Measurements from ENCODE around the gene PPM1D.

Gene PPM1D

GRCh38 chr17:60562421-60562820 lies 37.6 kb upstream of the PPM1D start:
- H3K27ac ChIP-seq, result peak overlapping the region; percentile 3
- H3K36me3 ChIP-seq (ENCODE audit: insufficient read depth, low read length), result no peaks in the 10 kb centered on the region
- H3K9ac ChIP-seq (ENCODE audit: insufficient read length), result no peak overlapping the region
- H3K9me3 ChIP-seq (ENCODE audit: low read depth, low read length), result no peaks in the 10 kb centered on the region
- no peak for TF ChIP-seq FOXP2 (optimal IDR thresholded peaks at IDR 0.05; ENCODE audit: control extremely low read depth, extremely low read length, insufficient read depth)
- TF ChIP-seq EZH2 (IDR thresholded peaks at IDR 0.05), result no peak
- no peak for TF ChIP-seq POLR2AphosphoS5 (IDR thresholded peaks at IDR 0.05; ENCODE audit: borderline replicate concordance, low read depth, low read length)
- H3K4me3 ChIP-seq, result no peak overlapping the region
- DNase-seq (ENCODE audit: low read depth, low spot score), result no peak

GRCh38 chr17:60563743-60564142 lies 36.2 kb upstream of the PPM1D start:
- DNase-seq (ENCODE audit: low read depth, low spot score), result no peak
- H3K27ac ChIP-seq, result no peak overlapping the region
- no peak overlapping the region for H3K4me3 ChIP-seq
- H3K9ac ChIP-seq (ENCODE audit: insufficient read length), result no peak overlapping the region
- no peaks in the 10 kb centered on the region for H3K36me3 ChIP-seq (ENCODE audit: insufficient read depth, low read length)
- TF ChIP-seq EZH2 (IDR thresholded peaks at IDR 0.05), result no peak
- no peak for TF ChIP-seq POLR2AphosphoS5 (IDR thresholded peaks at IDR 0.05; ENCODE audit: borderline replicate concordance, low read depth, low read length)
- TF ChIP-seq FOXP2 (optimal IDR thresholded peaks at IDR 0.05; ENCODE audit: control extremely low read depth, extremely low read length, insufficient read depth), result no peak
- no peaks in the 10 kb centered on the region for H3K9me3 ChIP-seq (ENCODE audit: low read depth, low read length)

- no peak overlapping the region for H3K9ac ChIP-seq (ENCODE audit: insufficient read length)
- no peaks in the 10 kb centered on the region for H3K9me3 ChIP-seq (ENCODE audit: low read depth, low read length)
- H3K27ac ChIP-seq, result no peak overlapping the region
- DNase-seq (ENCODE audit: low read depth, low spot score), result no peak
- no peak overlapping the region for H3K4me3 ChIP-seq
- TF ChIP-seq POLR2AphosphoS5 (IDR thresholded peaks at IDR 0.05; ENCODE audit: borderline replicate concordance, low read depth, low read length) (no peak), EZH2 (IDR thresholded peaks at IDR 0.05) (no peak), FOXP2 (optimal IDR thresholded peaks at IDR 0.05; ENCODE audit: control extremely low read depth, extremely low read length, insufficient read depth) (no peak)
- H3K36me3 ChIP-seq (ENCODE audit: insufficient read depth, low read length), result no peaks in the 10 kb centered on the region
Observed at GRCh38 chr17:60565233-60565632, 34.8 kb upstream of the PPM1D start.

GRCh38 chr17:60573236-60574051 lies 26.5 kb upstream of the PPM1D start:
- Histone ChIP-seq H3K36me3 (ENCODE audit: insufficient read depth, low read length) (no peaks in the 10 kb centered on the region), H3K9ac (ENCODE audit: insufficient read length) (no peak overlapping the region), H3K27ac (no peak overlapping the region), H3K9me3 (ENCODE audit: low read depth, low read length) (no peaks in the 10 kb centered on the region), H3K4me3 (no peak overlapping the region)
- DNase-seq (ENCODE audit: low read depth, low spot score), result no peak
- TF ChIP-seq EZH2 (IDR thresholded peaks at IDR 0.05) (no peak), POLR2AphosphoS5 (IDR thresholded peaks at IDR 0.05; ENCODE audit: borderline replicate concordance, low read depth, low read length) (no peak), FOXP2 (optimal IDR thresholded peaks at IDR 0.05; ENCODE audit: control extremely low read depth, extremely low read length, insufficient read depth) (no peak)

- no peak overlapping the region for H3K9ac ChIP-seq (ENCODE audit: insufficient read length)
- H3K9me3 ChIP-seq (ENCODE audit: low read depth, low read length), result no peaks in the 10 kb centered on the region
- H3K27ac ChIP-seq, result no peak overlapping the region
- TF ChIP-seq EZH2 (IDR thresholded peaks at IDR 0.05), result no peak
- TF ChIP-seq POLR2AphosphoS5 (IDR thresholded peaks at IDR 0.05; ENCODE audit: borderline replicate concordance, low read depth, low read length), result no peak
- TF ChIP-seq FOXP2 (optimal IDR thresholded peaks at IDR 0.05; ENCODE audit: control extremely low read depth, extremely low read length, insufficient read depth), result no peak
- no peak for DNase-seq (ENCODE audit: low read depth, low spot score)
- no peaks in the 10 kb centered on the region for H3K36me3 ChIP-seq (ENCODE audit: insufficient read depth, low read length)
- no peak overlapping the region for H3K4me3 ChIP-seq
Observed at GRCh38 chr17:60577147-60577915, 22.7 kb upstream of the PPM1D start.

- H3K36me3 ChIP-seq (ENCODE audit: insufficient read depth, low read length), result no peaks in the 10 kb centered on the region
- no peak overlapping the region for H3K9ac ChIP-seq (ENCODE audit: insufficient read length)
- H3K4me3 ChIP-seq, result no peak overlapping the region
- no peak for DNase-seq (ENCODE audit: low read depth, low spot score)
- H3K27ac ChIP-seq, result no peak overlapping the region
- no peak for TF ChIP-seq EZH2 (IDR thresholded peaks at IDR 0.05)
- TF ChIP-seq POLR2AphosphoS5 (IDR thresholded peaks at IDR 0.05; ENCODE audit: borderline replicate concordance, low read depth, low read length), result no peak
- no peak for TF ChIP-seq FOXP2 (optimal IDR thresholded peaks at IDR 0.05; ENCODE audit: control extremely low read depth, extremely low read length, insufficient read depth)
- H3K9me3 ChIP-seq (ENCODE audit: low read depth, low read length), result no peaks in the 10 kb centered on the region
Observed at GRCh38 chr17:60579090-60579489, 20.9 kb upstream of the PPM1D start.

- no peak for DNase-seq (ENCODE audit: low read depth, low spot score)
- Histone ChIP-seq H3K36me3 (ENCODE audit: insufficient read depth, low read length) (no peaks in the 10 kb centered on the region), H3K9ac (ENCODE audit: insufficient read length) (no peak overlapping the region), H3K9me3 (ENCODE audit: low read depth, low read length) (no peaks in the 10 kb centered on the region), H3K27ac (no peak overlapping the region), H3K4me3 (no peak overlapping the region)
- no peak for TF ChIP-seq EZH2 (IDR thresholded peaks at IDR 0.05)
- TF ChIP-seq POLR2AphosphoS5 (IDR thresholded peaks at IDR 0.05; ENCODE audit: borderline replicate concordance, low read depth, low read length), result no peak
- no peak for TF ChIP-seq FOXP2 (optimal IDR thresholded peaks at IDR 0.05; ENCODE audit: control extremely low read depth, extremely low read length, insufficient read depth)
Observed at GRCh38 chr17:60579551-60579950, 20.4 kb upstream of the PPM1D start.

- no peaks in the 10 kb centered on the region for H3K36me3 ChIP-seq (ENCODE audit: insufficient read depth, low read length)
- no peak overlapping the region for H3K9ac ChIP-seq (ENCODE audit: insufficient read length)
- H3K4me3 ChIP-seq, result no peak overlapping the region
- no peaks in the 10 kb centered on the region for H3K9me3 ChIP-seq (ENCODE audit: low read depth, low read length)
- TF ChIP-seq POLR2AphosphoS5 (IDR thresholded peaks at IDR 0.05; ENCODE audit: borderline replicate concordance, low read depth, low read length), result no peak
- TF ChIP-seq EZH2 (IDR thresholded peaks at IDR 0.05), result no peak
- no peak for TF ChIP-seq FOXP2 (optimal IDR thresholded peaks at IDR 0.05; ENCODE audit: control extremely low read depth, extremely low read length, insufficient read depth)
- H3K27ac ChIP-seq, result no peak overlapping the region
- DNase-seq (ENCODE audit: low read depth, low spot score), result no peak
Observed at GRCh38 chr17:60583008-60583407, 17.0 kb upstream of the PPM1D start.
